Stimulated activated CD8-positive, alpha-beta memory T cell treated with anti-CD3 and anti-CD28 coated beads, Interleukin-7, amount 100 ng/mL, for 24 hours (primary cell): ENCODE data around the gene PCIF1.
"Not testable (repeated sequence)": the region's sequence is repeated elsewhere in the genome, so short reads cannot be mapped to it uniquely, and the experiment has no call there.

Experiments used
- DNase-seq: peaks from one replicate; pipeline ENCODE4 v3.0.0-alpha.2; 2020; ENCODE audit warnings: low read depth

PCIF1 gene

DNA sequence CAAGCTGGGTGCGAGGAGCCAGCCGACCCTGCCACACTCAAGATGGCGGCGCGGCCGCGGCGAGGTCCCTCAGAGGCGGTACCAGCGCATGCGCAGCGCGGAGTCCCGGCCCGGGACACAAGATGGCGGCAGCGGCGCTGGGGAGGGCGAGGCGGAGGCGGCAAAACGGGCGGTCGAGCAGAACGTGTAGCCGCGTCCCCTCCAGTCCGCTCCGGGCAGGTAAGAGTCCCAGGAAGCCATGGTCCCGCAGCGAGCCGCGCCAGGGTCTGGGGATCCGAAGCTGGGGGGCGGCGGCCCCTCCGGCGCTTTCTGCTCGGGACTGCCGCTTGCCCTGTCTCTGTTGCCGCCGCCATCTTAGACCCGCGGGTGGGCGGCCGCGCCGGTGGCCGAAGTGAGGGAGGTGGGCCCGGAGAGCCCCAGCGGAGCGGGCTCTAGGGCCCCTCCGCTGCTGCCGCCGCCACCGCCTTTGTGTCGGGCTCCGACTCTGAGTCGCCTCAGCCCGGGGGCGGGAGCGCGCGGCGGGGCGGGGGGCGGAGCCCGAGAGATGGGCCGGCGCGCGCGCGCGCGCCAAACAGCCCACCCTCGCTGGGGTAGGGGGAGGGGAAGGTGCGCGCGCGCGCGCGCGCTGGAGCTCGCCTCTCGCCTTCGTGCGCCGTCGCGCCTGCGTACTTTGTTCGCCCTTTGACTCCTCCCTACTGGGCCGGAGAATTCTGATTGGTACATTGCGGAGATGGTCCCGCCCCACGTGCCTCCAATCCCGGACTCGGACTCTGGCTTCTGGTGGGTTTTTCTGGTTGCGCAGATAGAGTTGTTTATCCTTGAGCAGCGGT is at the start of gene PCIF1:
PCIF1 (plus strand) TSS at position 98 of the 830 bp plus-strand sequence. CDS start 4,317 bp downstream, outside the sequence.
- peak; percentile 93 for DNase-seq

DNA sequence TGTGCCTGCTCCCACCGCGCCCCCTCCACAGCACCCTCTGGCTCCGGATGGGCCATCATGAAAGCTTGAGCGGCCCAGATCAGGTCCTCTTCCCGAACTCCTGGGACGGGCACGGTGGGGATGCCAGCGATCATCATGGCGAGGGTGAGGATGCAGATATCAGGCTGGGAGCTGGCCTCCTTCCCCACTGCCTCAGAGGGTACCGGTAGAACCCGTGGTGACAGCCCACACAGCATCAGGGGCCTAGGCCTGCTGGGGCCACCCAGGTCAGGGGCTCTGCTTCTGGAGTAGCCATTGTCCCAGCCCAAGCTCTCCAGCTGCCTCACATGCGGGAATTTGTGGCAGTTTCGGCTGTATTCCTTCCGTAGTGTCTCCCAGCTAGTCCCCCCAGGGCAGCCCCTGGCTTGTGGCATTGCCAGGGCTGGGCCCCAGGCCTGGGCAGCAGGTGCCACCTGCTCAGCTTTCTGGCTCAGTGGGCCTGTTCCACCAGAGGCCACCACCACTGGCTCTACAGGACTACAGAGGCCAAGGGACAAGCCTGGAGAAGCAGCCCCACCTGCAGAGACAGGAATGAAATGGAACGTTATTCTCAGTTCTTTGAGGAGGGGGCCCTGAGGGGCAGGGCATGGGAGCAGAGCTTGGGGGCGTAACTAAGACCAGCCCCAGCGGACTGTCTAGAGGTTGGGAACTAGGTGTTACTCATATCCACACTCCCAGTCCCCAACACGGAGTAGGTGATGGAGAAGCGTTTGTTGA is 47.7 kb upstream of the PCIF1 start:
- no peak for DNase-seq

DNA sequence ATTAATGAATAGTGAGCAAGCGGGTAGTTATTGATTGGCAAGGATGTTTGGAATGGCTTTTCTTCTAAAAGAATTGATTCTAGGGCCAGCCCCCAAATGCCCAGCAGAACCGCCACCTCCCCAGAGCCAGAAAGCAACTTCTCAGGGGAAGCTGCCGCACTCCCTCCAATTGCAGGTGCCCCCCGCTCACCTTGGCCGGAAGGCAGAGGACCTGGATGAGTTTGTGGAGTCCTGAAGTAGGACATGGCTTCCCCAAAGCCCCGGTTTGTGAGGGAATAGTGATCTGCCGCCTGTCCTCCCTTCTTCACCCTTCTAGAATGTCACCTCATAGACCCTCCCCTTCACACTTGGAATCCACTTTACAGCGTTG is 47.2 kb upstream of the PCIF1 start, which contains the start of gene SPATA25:
SPATA25 (minus strand) TSS at position 277 of the 370 bp plus-strand sequence; CDS start at position 245, 32 bp downstream.
- DNase-seq = no peak

DNA sequence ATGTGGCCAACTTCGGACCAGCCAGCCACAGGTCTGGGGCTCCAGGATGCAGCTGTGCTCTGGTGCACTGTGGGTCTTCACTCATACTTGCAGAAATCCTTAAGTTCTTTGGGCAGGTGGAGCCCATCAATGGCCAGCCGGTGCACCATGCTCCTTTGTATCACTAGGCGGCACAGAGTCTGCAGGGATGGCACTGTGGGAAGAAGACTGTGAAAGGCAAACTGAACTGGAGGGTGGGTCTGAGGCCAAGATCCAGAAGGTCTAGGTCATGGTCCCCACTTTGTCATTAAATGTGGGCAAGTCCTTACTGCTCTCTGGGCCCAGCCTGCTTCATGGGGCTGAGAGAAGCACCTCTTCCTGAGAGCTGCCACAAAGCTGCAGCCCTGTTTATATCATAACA is 45.8 kb upstream of the PCIF1 start:
- DNase-seq = no peak

DNA sequence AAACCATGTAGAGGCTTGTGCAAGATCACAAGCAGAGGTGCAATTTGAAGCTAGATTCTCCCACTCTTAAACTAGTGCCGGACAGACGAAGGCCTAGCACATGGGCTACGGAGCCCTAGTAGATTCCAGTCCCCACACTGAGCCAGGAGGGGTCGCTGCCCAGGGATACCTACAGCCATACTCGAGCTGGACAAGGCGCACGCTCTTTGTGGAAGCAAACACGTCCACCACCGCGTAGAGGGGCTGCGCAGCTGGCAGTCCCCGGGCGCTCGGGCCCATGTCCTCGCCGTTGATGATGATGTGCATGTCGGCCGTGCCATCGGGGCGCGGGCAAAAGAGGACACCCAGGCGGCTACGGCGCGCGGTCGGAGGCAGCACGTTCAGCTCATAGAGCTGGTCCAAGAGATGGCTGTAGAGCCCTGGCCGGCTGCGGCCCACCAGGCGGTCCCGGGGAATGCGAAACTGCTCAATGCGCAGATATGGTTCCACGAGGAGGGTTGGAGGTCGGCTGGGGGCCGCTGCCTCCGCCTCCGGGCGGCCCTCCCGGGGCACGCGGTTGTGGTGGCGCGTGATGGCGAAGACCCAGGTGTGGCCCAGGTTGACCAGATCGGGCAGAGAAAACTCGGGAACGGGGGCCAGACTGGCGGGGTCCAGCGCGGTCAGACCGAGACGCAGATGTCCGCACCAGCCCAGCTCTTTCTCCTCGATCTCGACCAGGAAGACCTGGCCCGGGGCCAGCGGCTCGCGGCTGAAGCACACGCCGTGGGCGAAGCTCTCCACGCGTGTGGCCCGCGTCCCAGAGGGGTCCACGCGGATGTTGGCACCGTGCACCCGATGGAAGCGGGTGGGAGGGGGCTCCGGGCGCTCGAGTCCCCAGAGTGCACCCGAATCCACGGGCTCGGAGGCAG is 44.2 kb upstream of the PCIF1 start:
- DNase-seq = no peak

DNA sequence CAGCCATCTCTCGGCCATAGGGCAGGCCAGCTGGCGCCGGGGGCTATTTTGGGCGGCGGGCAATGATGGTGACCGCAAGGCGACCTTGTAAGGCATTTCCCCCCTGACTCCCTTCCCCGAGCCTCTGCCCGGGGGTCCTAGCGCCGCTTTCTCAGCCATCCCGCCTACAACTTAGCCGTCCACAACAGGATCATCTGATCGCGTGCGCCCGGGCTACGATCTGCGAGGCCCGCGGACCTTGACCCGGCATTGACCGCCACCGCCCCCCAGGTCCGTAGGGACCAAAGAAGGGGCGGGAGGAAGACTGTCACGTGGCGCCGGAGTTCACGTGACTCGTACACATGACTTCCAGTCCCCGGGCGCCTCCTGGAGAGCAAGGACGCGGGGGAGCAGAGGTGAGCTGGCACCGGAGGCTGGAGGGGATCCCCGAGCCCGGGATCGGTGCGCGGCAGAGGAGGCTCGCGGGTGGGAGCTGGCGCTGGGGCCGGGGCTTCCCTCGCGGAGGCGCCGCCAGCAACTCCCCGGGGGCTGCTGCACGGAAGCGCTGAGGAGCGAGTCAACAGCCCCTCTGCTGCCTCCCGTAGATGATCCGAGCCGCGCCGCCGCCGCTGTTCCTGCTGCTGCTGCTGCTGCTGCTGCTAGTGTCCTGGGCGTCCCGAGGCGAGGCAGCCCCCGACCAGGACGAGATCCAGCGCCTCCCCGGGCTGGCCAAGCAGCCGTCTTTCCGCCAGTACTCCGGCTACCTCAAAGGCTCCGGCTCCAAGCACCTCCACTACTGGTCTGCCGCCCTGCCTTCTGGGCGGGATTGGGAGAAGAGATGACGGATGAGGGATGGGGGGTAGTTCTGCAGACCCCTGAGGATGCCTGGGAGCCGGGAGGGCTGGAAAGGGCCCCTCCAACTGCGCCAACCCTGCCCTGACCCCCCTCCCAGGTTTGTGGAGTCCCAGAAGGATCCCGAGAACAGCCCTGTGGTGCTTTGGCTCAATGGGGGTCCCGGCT is 43.2 kb upstream of the PCIF1 start, which contains the start of the genes CTSA and NEURL2:
CTSA (plus strand) TSS at position 351 of the 999 bp plus-strand sequence; CDS start at position 585, 234 bp downstream.
NEURL2 (minus strand) TSS at position 224 of the 999 bp plus-strand sequence; CDS start at position 7, 217 bp downstream.
- DNase-seq = peak; percentile 76

DNA sequence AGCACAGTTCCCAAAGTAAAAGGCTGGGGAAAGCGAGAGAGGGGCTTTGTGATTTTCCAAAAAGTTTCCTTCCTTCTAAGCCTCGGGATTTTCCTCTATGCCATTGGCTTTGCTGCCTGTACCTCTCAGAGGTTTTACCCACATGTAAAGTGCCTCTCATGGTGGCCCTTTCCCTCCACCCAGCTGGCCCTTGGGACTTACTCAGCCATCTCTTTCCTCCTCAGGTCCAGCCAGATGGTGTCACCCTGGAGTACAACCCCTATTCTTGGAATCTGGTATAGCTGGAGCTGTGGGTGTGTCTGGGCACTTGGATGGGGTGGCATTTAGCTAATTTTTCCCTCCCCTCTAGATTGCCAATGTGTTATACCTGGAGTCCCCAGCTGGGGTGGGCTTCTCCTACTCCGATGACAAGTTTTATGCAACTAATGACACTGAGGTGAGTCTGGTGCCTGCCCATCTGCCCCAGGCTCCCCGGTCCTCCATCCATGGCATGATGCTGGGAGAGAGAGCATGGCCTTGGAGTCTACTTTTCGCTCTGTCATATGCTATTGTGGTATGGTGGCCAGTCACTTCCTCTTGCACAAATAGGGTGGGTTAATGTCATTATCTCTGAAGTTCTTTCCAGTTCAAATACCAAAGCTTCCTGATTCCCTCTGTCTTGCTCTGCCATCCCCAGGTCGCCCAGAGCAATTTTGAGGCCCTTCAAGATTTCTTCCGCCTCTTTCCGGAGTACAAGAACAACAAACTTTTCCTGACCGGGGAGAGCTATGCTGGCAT is 42.2 kb upstream of the PCIF1 start:
- DNase-seq = no peak

DNA sequence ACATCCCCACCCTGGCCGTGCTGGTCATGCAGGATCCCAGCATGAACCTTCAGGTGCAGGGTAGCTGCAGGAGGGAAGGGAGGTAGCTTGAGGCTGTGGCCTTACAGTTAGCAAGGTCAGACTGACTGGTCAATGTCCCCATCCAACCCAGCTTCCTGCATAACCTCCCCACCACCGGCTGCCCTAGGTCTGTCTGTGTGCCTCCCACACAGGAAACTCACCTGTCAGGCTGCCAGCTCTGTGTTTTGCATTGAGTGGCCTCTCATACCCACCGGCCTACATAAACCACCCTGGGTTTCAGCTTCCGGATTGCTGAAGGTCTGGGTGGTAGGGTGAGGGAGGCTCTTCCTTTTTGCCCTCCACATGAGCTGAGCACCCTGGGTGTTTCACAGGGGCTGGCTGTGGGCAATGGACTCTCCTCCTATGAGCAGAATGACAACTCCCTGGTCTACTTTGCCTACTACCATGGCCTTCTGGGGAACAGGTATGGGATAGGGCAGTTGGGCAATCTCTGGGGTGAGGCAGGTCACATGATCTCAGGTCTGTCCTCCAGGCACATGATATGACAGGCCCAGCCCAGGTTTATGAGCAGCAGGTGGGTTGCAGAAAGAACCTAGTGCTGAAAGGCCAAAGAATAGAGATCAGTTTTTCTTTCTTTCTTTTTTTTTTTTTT is 41.5 kb upstream of the PCIF1 start:
- DNase-seq = no peak

DNA sequence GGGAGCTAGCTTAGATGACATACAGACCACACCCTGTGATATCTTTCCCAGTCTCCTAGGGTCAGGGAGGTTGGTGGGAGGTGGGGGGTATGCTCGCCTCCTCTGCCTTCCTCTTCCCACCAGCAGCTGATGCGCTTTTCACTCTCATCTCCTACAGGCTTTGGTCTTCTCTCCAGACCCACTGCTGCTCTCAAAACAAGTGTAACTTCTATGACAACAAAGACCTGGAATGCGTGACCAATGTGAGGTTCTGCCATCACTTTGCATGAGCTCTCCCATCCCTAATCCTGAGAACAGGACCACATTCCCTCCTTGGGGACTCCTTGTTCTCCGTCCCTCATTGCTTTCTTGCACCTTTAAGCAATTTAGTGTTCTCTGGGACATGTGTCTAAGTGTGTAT is 40.7 kb upstream of the PCIF1 start:
- DNase-seq = no peak

DNA sequence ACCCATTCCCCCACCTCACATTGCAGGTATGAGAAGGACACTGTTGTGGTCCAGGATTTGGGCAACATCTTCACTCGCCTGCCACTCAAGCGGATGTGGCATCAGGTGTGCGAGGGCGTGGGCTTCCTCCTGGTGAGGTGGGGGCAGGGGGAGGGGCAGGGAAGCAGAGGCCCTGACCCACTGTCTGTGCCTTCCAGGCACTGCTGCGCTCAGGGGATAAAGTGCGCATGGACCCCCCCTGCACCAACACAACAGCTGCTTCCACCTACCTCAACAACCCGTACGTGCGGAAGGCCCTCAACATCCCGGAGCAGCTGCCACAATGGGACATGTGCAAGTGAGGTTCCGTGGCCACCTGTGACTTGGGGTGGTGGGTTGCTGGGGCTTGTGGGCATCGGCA is 39.7 kb upstream of the PCIF1 start:
- DNase-seq = no peak

DNA sequence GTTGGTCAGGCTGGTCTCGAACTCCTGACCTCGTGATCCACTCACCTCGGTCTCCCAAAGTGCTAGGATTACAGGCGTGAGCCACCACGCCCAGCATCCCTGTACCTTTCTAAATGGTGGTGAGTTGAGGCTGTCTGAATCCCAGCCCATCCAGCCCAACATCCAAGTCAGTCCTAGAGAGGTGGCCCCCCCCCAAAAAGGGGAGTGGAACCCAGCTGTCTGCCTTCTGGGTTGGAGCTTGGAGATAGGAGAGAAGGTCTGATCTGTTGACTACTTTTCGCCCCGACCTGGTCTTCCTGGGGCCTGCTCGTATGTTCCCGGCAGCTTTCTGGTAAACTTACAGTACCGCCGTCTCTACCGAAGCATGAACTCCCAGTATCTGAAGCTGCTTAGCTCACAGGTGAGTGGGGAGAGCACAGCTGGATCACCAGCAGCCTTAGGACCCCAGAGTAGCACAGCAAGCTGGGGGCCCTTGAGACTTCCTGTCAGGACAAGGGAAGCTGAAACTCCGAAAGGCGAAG is 37.8 kb upstream of the PCIF1 start:
- no peak for DNase-seq

DNA sequence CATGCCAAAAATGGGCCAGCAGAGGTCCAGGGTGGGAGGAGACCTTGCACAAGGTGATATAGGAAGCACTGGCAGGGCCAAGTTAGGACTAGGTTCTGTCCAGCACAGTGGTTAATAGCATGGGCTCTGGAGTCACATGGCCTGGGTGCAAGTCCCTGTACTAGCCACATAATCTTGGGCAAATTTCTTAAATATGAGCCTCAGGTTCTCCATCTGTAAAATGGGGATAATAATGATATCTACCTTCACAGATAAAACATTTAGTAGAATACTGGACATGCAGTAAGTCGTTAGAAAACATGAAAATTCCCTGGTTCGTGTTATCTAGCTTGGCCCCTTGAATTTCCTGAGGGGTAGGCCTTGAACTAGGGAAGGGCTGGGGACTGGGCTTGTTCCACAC is 37.2 kb upstream of the PCIF1 start:
- no peak for DNase-seq

DNA sequence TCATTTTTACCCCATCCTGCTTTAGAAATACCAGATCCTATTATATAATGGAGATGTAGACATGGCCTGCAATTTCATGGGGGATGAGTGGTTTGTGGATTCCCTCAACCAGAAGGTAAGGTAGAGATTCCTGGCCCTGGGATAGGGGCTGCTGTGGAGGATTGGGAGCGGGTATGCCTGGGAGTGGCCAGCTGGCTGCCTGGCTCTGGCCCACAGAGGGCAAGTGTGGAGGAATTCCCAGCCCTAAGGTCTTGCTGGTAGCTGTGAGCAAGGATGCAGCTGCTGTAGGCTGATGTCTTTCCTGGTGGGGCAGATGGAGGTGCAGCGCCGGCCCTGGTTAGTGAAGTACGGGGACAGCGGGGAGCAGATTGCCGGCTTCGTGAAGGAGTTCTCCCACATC is 36.8 kb upstream of the PCIF1 start:
- no peak for DNase-seq

DNA sequence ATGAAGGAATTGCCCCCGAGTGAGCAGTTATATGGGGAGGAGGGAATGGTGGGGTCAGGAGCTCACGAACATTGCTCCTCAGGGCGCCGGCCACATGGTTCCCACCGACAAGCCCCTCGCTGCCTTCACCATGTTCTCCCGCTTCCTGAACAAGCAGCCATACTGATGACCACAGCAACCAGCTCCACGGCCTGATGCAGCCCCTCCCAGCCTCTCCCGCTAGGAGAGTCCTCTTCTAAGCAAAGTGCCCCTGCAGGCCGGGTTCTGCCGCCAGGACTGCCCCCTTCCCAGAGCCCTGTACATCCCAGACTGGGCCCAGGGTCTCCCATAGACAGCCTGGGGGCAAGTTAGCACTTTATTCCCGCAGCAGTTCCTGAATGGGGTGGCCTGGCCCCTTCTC is 36.2 kb upstream of the PCIF1 start:
- no peak for DNase-seq

DNA sequence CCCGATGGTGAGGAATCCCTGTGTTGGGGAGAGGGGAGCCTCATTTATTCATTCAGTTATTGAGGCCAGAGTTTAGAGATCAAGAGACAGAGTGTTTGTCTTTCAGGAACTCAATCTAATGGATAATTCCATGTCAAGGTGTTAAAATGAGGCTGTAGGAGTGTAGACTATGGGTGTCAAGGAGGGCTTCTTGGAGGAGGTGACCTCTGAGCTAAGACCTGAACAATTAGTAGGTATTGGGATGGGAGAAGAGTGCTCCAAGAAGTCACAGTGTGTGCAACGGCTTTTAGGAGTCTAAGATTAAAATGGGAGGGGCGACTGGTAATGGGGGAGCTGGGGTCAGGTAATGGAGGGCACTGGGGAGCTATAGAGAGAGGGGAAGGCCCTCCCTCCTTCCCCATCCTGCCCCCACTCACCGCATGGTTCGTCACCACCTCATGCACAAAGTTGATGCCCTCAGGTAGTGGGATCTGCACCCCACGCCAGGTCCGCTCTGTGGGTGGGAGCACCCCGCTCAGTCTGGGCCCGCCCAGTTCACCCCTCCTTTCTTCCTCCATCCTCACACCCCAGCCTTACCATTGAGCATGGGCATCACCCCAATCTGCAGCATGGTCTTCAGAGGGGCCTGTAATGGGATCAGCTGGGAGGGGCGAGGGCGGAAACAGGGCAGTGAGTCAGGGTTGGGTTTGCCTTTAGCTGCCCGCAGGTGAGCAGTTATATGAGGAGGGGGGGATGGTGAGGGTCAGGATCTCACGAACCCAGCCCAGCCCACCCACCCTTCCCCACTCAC is 35.2 kb upstream of the PCIF1 start:
- no peak for DNase-seq

DNA sequence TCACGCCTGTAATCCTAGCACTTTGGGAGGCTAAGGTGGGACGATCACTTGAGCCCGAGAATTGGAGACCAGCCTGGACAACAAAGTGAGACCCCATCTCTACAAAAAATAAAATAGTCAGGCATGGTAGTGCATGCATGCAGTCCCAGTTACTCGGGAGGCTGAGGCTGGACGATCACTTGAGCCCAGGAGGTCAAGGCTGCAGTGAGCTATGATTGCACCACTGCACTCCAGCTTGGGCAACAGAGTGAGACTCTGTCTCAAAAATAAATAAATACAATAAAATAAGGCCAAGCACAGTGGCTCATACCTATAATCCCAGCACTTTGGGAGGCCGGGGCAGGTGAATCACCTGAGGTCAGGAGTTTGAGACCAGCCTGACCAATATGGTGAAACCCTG is 33.2 kb upstream of the PCIF1 start:
- DNase-seq = not testable (repeated sequence)

DNA sequence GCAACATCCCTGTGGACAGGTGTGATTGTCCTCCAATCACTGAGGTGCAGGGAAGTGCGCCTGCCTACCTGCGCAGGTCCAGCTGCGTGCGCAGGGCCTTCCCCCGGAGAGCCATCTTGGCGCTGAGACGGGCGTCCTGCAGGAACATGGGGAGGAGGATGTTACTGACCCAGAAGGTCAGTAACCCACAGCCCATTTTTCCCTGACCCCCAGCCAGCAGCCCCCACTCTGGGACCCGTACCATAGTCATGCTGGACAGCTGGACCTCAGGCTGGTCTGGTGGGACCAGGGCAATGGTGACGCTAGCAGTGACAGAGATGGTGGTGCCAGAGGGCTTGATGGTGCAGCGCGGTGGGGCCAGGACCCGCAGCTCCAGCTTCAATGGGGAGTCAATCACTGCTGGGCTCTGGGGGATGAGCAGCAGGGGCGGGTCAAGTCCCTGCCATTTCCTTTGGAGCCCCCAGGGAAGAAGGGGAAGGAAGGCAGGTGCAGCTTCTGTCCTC is 32.2 kb upstream of the PCIF1 start:
- no peak for DNase-seq
